OCI-M2 (cell line): ENCODE data around the gene ZBTB16.

Source experiments
- DNase-seq: peaks from one replicate; lab custom pipeline; 2025; ENCODE audit not compliant: unreplicated experiment; lab: John Stamatoyannopoulos, UW

The ZBTB16 gene

DNA sequence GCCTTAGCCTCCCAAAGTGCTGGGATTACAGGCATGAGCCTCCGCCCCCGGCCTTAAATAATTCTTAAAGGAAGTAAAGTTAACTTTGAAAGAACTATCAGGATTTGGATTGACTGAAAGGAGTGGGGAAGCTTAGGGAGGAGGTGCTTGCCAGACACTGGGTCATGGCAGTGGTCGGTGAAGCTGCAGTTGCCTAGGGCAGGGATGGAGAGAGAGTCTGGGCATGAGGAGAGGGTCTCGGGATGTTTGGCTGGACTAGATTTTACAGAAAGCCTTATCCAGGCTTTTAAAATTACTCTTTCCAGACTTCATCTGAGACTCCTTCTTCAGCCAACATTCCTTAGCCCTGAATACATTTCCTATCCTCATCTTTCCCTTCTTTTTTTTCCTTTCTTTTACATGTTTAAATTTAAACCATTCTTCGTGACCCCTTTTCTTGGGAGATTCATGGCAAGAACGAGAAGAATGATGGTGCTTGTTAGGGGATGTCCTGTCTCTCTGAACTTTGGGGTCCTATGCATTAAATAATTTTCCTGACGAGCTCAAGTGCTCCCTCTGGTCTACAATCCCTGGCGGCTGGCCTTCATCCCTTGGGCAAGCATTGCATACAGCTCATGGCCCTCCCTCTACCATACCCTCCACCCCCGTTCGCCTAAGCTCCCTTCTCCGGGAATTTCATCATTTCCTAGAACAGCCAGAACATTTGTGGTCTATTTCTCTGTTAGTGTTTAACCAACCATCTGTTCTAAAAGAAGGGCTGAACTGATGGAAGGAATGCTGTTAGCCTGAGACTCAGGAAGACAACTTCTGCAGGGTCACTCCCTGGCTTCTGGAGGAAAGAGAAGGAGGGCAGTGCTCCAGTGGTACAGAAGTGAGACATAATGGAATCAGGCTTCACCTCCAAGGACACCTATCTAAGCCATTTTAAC, 236.4 kb downstream of the ZBTB16 start, which contains the start of gene NNMT:
NNMT (plus strand) TSS at position 724 of the 929 bp plus-strand sequence; CDS start at position 882, 158 bp downstream.
- no peak for DNase-seq

DNA sequence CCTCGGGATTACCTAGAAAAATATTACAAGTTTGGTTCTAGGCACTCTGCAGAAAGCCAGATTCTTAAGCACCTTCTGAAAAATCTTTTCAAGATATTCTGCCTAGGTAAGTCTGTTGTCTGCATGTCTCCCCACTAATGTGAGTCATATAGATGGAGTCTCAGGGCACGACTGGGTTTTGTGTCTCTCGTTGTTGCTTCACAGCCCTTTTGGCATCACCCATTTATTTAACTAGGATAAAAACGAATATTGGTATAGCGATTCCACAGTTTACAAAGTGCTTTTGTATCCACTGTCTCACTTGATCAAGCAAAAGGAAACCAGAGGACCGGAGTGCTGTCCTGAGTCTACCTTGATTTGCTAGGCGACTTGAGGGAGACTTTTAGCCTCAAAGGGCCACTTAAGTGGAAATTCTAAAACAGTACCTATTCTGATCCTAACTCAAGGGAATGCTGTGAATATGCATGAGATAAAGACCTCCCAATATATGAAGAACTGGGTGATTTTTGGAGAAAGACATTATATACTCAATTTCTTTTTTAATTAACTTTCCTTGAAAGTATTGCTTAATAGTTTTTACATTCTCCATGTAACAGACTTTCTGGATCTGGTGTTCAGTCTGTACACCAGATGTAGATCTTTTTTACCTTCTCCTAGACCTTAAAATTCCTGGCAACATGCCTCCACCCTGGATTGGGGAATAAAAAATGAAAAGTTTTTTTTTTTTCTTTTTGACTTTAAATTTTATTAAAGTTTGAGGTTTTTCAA, 237.3 kb downstream of the ZBTB16 start:
- DNase-seq, result no peak

DNA sequence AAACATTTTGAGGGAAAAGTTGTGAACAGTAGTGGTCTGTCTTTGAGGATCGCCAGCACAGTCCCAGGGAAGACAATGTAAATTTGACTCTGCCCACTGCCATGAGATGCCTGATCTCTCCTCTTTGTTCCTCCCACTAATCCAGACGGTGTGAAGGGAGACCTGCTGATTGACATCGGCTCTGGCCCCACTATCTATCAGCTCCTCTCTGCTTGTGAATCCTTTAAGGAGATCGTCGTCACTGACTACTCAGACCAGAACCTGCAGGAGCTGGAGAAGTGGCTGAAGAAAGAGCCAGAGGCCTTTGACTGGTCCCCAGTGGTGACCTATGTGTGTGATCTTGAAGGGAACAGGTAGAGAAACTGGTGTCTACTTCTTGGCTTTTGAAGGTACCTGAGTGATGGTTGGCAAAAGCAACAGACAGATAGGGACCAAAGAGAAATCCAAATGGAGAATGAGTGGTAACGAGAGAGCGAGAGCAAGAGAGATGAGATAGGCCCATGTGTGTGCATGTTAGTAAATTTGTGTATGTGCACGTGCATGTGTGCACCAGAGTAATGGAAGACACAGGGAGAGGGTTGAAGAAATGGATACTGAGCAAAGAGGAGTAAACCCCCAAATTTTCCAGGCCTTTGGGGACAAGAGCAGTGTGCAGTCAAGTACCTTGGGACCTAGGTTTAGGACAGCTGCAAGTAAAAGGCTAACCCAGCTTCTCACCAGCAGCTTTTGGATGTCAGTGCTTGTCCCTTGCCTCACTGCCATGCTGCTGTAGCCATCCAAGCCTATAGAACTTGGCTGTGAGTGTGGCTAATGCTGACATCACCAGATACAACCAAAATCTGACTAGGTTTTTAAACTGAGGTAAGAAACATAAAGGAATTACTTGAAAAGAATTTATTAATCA, 238.5 kb downstream of the ZBTB16 start:
- DNase-seq, result no peak

DNA sequence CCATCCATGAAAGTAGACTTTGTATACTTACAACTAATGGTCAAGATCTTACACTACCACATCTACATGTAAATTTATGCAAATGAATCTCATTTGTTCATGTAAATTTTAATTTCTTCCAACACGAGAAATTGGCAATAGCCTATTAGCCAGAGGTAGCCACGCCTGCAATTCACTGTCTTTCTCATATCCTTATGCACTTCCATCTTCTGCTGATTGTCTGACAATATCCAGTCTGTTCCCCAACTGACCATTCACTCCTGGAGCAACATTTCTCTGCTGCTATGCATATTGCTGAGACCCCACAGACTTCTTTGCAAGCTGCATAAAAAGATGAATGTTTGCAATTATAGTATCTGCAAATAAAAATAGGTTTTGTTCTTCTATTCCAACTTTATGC, 239.2 kb downstream of the ZBTB16 start:
- no peak for DNase-seq
